CD4-positive, alpha-beta T cell (primary cell): ENCODE data around the gene NIBAN1. TPM values are rescaled to one million over a fixed set of nuclear protein-coding genes. Genes with fewer than 3 reads are reported as not detected.

ENCODE experiments used
- ATAC-seq: fragments of 200-7000 bp; cut with Tn5 transposase; one replicate; pipeline ENCODE4 v1.10.0; 2022; ENCODE audit warnings: mild to moderate bottlenecking; ENCODE audit not compliant: poor library complexity
- CTCF ChIA-PET: fragments of 350-600 bp; sonication (Branson Sonifier 250); formaldehyde crosslinking; loops from one replicate; lab custom pipeline; 2021; ENCODE audit warnings: antibody characterized with exemption, inconsistent platforms; lab: Charles Lee
- POLR2A ChIA-PET: fragments of 350-600 bp; sonication (Branson Sonifier 250); formaldehyde crosslinking; loops from one replicate; lab custom pipeline; 2021; ENCODE audit warnings: antibody characterized with exemption, inconsistent platforms; lab: Charles Lee
- DNase-seq, 14 experiments: peaks; one replicate each; pipeline ENCODE4 v3.0.0-alpha.2; 2013 to 2020; ENCODE audit warnings: mixed read lengths in 2 of 14
- H3K27ac ChIP-seq, 2 donors: one replicate each; pipeline versions ENCODE4 v1.5.1 to v1.7.0; 2013; ENCODE audit warnings: low read length in 2 of 2, low read depth in 1 of 2, mild to moderate bottlenecking in 1 of 2
- H3K27me3 ChIP-seq, 2 experiments: 1 replicate in 1 of 2; 2 replicates in 1 of 2; pipeline versions ENCODE4 v1.6.1 to v1.7.0; 2013; ENCODE audit warnings: low read length in 2 of 2, control low read depth in 1 of 2, mild to moderate bottlenecking in 1 of 2, moderate library complexity in 1 of 2; ENCODE audit not compliant: insufficient read depth in 2 of 2, control insufficient read depth in 1 of 2
- H3K36me3 ChIP-seq: one replicate; pipeline ENCODE4 v1.6.1; 2013; ENCODE audit warnings: low read length, control low read depth; ENCODE audit not compliant: insufficient read depth
- H3K4me1 ChIP-seq: one replicate; pipeline ENCODE4 v1.6.1; 2013; ENCODE audit warnings: low read length, control low read depth; ENCODE audit not compliant: insufficient read depth
- H3K4me3 ChIP-seq: one replicate; pipeline ENCODE4 v1.5.1; 2013; ENCODE audit warnings: mild to moderate bottlenecking, low read length, moderate library complexity
- H3K9me3 ChIP-seq, 2 experiments: 1 replicate in 1 of 2; 2 replicates in 1 of 2; pipeline versions ENCODE4 v1.6.1 to v1.7.0; 2013; ENCODE audit warnings: low read length in 2 of 2, mild to moderate bottlenecking in 2 of 2, control low read depth in 1 of 2, moderate library complexity in 1 of 2; ENCODE audit not compliant: control insufficient read depth in 1 of 2, insufficient read depth in 1 of 2
- H3K27ac Mint-ChIP-seq: one replicate; pipeline ENCODE4 v1.8.0; 2020; ENCODE audit warnings: mixed read lengths
- H3K27me3 Mint-ChIP-seq: one replicate; pipeline ENCODE4 v1.8.0; 2021; ENCODE audit warnings: mixed read lengths
- H3K36me3 Mint-ChIP-seq: one replicate; pipeline ENCODE4 v1.8.0; 2021; ENCODE audit warnings: low read depth, mixed read lengths
- H3K4me1 Mint-ChIP-seq: one replicate; pipeline ENCODE4 v1.8.0; 2021; ENCODE audit warnings: low read depth, mixed read lengths
- H3K4me3 Mint-ChIP-seq: one replicate; pipeline ENCODE4 v1.8.0; 2020; ENCODE audit warnings: mild to moderate bottlenecking, mixed read lengths
- H3K9me3 Mint-ChIP-seq: one replicate; pipeline ENCODE4 v1.8.0; 2020; ENCODE audit warnings: mixed read lengths
- intact Hi-C, 2 experiments: fragments of 100-400 bp; cut with DNase I in 1 of 2; cut with micrococcal nuclease in 1 of 2; formaldehyde crosslinking; loops; one replicate each; pipeline versions ENCODE4 v1.15.1 to v1.9.0; 2023 to 2025; cut with DNase I, micrococcal nuclease
- total RNA-seq, 174 experiments: library from RNA in 2 of 174; stranded (reverse) in 2 of 174; gene quantifications; one replicate each; pipeline ENCODE4 v1.2.3 and lab custom pipeline; 2021 to 2026
- TF ChIP-seq, protein P1 (sequence below): fragments of 200-600 bp; IDR thresholded peaks from one replicate; pipeline ENCODE4 v1.8.0; 2022; ENCODE audit warnings: antibody characterized with exemption, mild to moderate bottlenecking

The NIBAN1 gene
- total RNA-seq, 2 experiments from 2014 or later: 18.5 to 20.4 TPM

DNA sequence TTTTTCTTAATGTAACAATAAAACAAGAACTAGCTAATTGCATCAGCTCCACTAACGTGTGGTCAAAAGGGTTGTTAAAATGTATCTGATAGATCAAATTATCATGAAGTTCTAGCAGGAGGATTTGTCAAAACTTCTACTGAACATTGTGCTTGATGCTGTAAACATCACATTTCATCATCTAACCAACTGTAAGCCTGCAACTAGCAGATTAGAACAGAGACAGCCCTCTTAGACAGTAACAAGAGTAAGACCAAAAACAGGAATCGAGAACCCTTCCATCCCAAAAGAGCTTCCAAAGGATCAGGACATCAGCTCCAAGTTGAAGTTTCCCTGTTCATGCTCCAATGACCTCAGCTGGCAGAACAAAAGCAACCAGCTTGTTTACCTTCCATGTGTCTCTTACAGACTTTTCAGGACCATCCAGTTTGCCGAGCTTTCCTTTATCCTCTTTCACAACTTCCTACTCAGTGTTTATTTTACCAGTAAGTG is 44.6 kb downstream of the NIBAN1 start:
- Mint-ChIP-seq H3K36me3 (no peaks in the 10 kb centered on the region), H3K27me3 (no peaks in the 10 kb centered on the region), H3K9me3 (peaks cover 10% of the 10 kb centered on the region), H3K4me1 (no peaks in the 10 kb centered on the region), H3K4me3 (no peak overlapping the region), H3K27ac (no peak overlapping the region)
- intact Hi-C loops: no loop called here
- ATAC-seq (no peak), DNase-seq (no peak)
- TF ChIP-seq, protein P1, sequence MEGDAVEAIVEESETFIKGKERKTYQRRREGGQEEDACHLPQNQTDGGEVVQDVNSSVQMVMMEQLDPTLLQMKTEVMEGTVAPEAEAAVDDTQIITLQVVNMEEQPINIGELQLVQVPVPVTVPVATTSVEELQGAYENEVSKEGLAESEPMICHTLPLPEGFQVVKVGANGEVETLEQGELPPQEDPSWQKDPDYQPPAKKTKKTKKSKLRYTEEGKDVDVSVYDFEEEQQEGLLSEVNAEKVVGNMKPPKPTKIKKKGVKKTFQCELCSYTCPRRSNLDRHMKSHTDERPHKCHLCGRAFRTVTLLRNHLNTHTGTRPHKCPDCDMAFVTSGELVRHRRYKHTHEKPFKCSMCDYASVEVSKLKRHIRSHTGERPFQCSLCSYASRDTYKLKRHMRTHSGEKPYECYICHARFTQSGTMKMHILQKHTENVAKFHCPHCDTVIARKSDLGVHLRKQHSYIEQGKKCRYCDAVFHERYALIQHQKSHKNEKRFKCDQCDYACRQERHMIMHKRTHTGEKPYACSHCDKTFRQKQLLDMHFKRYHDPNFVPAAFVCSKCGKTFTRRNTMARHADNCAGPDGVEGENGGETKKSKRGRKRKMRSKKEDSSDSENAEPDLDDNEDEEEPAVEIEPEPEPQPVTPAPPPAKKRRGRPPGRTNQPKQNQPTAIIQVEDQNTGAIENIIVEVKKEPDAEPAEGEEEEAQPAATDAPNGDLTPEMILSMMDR: no peak
- Histone ChIP-seq H3K27ac (no peak overlapping the region), H3K4me3 (no peak overlapping the region), H3K9me3 (peaks cover 0 to 3% of the 10 kb centered on the region in 2 experiments), H3K4me1 (no peaks in the 10 kb centered on the region), H3K27me3 (no peaks in the 10 kb centered on the region), H3K36me3 (no peaks in the 10 kb centered on the region)
- CTCF ChIA-PET: interaction anchor here (0.8 kb wide), 1 partner anchor 36 kb away, joined by 3 read pairs; no protein-coding TSS in a partner anchor
- POLR2A ChIA-PET: no interaction called here

DNA sequence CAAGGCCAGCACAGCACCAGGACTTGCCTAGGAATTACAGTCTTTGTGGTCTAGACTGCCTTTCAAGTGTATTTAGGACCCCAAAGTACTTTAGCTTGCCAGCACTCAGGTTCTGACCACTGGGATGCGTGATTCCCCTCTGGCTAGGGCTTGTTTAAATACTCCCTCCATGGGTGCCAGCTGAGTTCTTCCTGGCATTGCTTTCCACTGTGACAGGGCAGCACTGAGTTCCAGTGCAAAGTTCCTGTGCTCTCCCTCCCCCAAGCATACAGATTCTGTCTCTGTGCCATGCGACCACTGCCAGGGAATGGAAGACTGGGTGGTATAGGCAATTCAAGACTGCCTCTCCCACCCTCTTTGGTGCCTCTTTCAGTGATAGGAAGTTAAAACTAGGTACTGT is 45.9 kb downstream of the NIBAN1 start:
- Histone ChIP-seq H3K36me3 (no peaks in the 10 kb centered on the region), H3K4me3 (no peak overlapping the region), H3K27ac (no peak overlapping the region), H3K4me1 (no peaks in the 10 kb centered on the region), H3K9me3 (no peaks in the 10 kb centered on the region), H3K27me3 (no peaks in the 10 kb centered on the region)
- ATAC-seq: no peak
- TF ChIP-seq, protein P1: no peak
- H3K4me3 Mint-ChIP-seq: no peak overlapping the region
- H3K4me1 Mint-ChIP-seq: no peaks in the 10 kb centered on the region
- DNase-seq: no peak
- H3K36me3 Mint-ChIP-seq: no peaks in the 10 kb centered on the region
- ChIA-PET CTCF (no interaction called here), POLR2A (no interaction called here)
- no peaks in the 10 kb centered on the region for H3K27me3 Mint-ChIP-seq
- intact Hi-C loops: no loop called here
- peaks cover 13% of the 10 kb centered on the region for H3K9me3 Mint-ChIP-seq
- H3K27ac Mint-ChIP-seq: no peak overlapping the region

Other genes starting within 250 kb of the NIBAN1 start
- 10 to 100 TPM; 19.9 to 20.0 TPM for gene EDEM3, start 219.7 kb downstream of the NIBAN1 start, total RNA-seq
- gene RNF2, start 71.0 kb upstream of the NIBAN1 start, total RNA-seq: 1 to 10 TPM; 7.4 to 9.0 TPM
- gene TRMT1L, start 182.4 kb upstream of the NIBAN1 start, total RNA-seq: 1 to 10 TPM; 2.8 to 4.7 TPM
- 1 to 10 TPM; 4.1 to 5.3 TPM for gene SWT1, start 182.7 kb upstream of the NIBAN1 start, total RNA-seq